ENCODE data around the gene ADAT2. TPM values are rescaled to one million over a fixed set of nuclear protein-coding genes. Genes with fewer than 3 reads are reported as not detected.
"Not testable (repeated sequence)": the region's sequence is repeated elsewhere in the genome, so short reads cannot be mapped to it uniquely, and the experiment has no call there.

ADAT2 gene
- total RNA-seq = 10 to 100 TPM; 21.4 to 22.0 TPM

DNA sequence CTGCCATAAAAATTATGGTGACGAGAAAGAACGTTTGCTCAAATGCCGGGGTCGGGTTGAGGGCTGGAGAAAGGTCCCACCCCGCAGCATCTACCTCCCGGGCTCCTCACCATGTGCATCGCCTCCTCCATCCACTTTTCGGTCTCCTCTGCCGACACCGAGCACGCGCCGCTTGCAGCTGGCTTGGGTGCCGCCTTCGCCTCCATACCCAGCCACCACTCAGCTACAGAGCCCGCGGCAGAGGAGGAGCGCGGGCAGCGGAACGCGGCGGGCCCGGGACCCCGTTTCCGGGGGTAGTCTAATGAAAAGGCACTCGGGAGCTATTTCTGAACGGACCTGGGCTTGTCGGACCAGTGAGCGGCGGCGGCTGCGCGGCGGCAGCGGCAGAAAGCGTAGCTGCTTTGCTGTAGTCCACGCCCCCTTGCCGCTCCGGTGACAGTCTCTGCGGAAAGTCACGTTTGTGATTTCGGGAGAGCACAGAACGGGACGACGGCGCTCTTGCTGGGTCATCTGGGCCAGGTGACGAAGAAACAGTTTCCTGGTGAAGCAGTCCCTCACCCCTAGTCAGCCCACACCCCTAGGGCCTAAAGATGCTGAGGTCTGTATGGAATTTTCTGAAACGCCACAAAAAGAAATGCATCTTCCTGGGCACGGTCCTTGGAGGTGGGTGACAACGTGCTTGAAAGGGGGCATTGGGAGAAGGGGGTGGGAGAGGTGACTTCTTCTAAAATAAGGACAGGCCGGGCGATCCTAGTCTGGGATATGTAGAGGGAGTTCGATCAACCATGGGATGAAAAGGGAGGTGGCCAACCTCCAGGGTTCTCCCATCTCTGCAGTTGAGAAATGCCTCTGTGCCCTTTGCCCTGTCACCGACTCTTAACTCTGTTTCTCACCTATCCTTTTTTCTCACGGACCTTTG is at the start of gene ADAT2, which contains the start of gene PEX3:
TSS of gene ADAT2 (minus strand) at position 243 of the 919 bp plus-strand sequence. CDS start at position 206, 37 bp downstream.
TSS of gene PEX3 (plus strand) at position 353 of the 919 bp plus-strand sequence. CDS start at position 591, 238 bp downstream.
- Mint-ChIP-seq H3K4me1 (ENCODE audit: low read depth) (peaks cover 23% of the 10 kb centered on the region), H3K4me3 (peak within 1 kb of the TSS; percentile 99), H3K36me3 (ENCODE audit: low read depth) (peaks cover 9% of the 10 kb centered on the region), H3K27ac (peak within 1 kb of the TSS; percentile 100), H3K27me3 (ENCODE audit: low read depth) (no peaks in the 10 kb centered on the region), H3K9me3 (ENCODE audit: insufficient read depth) (no peaks in the 10 kb centered on the region)
- CTCF ChIA-PET = interaction anchor here (2.3 kb wide), 1 partner anchor 23 kb away, joined by 10 read pairs; no protein-coding TSS in a partner anchor
- POLR2A ChIA-PET = interaction anchor here (0.6 to 2.1 kb wide), 20 partner anchors 8 to 825 kb away, joined by 3 to 20 read pairs (median 4); partner anchors contain the start of gene FUCA2
- peak; percentile 97 for ATAC-seq
- peak; percentile 95 for DNase-seq

DNA sequence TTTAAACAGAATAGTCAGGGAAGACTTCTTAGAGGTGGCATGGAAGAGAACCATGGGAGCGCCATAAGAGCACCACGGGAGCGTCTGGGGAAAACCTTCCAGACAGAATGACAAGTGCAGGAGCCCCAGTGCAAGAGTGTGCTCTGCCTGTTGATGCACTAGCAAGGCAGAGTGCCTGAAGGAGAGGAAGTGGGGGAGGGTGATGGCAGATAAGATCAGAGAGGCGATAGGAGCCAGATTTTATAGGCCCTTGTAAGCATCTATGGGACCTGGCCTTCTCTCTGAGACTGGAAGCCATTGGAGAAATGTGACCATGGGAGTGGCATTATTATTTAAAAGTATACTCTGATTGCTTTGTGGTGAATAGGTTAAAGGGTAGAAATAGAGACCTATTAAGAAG is 47.9 kb upstream of the ADAT2 start:
- Mint-ChIP-seq H3K27ac (peak overlapping the region; percentile 53), H3K36me3 (ENCODE audit: low read depth) (peaks cover 40% of the 10 kb centered on the region), H3K27me3 (ENCODE audit: low read depth) (no peaks in the 10 kb centered on the region), H3K4me1 (ENCODE audit: low read depth) (peaks cover 13% of the 10 kb centered on the region), H3K9me3 (ENCODE audit: insufficient read depth) (no peaks in the 10 kb centered on the region), H3K4me3 (no peak overlapping the region)
- ATAC-seq (peak; percentile 53), DNase-seq (no peak)
- POLR2A ChIA-PET = no interaction called here
- CTCF ChIA-PET = interaction anchor here (1.1 kb wide), 2 partner anchors 15 to 77 kb away, joined by 3 to 4 read pairs; no protein-coding TSS in a partner anchor

DNA sequence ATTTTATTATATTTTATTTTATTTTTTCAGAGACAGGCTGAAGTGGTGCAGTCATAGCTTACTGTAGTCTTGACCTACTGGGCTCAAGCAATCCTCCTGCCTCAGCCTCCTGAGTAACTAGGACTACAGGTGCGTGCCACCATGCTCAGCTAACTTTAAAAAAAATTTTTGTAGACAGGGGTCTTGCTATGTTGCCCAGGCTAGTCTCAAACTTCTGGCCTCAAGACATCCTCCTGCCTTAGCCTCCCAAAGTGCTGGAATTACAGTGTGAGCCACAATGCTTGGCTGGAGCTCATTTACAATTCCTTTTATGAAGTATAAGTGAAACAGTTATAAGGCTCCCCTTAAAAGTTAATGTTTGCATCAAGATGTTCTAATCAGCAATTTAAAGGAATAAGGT is 46.5 kb upstream of the ADAT2 start:
- ATAC-seq = no peak
- Mint-ChIP-seq H3K9me3 (ENCODE audit: insufficient read depth) (no peaks in the 10 kb centered on the region), H3K36me3 (ENCODE audit: low read depth) (peaks cover 38% of the 10 kb centered on the region), H3K27me3 (ENCODE audit: low read depth) (no peaks in the 10 kb centered on the region), H3K4me1 (ENCODE audit: low read depth) (peaks cover 13% of the 10 kb centered on the region), H3K27ac (no peak overlapping the region), H3K4me3 (no peak overlapping the region)
- CTCF ChIA-PET = interaction anchor here (0.8 to 1.1 kb wide), 2 partner anchors 9 to 78 kb away, joined by 3 read pairs; no protein-coding TSS in a partner anchor
- POLR2A ChIA-PET = interaction anchor here (0.5 kb wide), 1 partner anchor 74 kb away, joined by 3 read pairs; no protein-coding TSS in a partner anchor
- DNase-seq = no peak

DNA sequence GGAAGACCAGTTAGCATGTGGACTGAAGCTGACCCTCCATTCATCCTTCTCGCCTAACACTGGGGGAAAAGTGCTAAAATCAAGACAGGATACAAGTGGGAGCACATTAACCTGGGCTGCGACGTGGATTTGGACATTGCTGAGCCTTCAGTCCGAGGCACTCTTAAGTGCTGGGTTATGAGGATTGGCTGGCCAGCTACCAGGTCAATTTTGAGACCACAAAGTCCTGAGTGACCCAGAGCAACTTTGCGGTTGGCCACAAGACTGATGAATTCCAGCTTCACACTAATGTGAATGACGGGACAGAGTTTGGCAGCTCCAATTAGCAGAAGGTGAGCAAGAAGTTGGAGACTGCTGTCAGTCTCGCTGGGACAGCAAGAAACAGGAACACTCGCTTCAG is 40.3 kb upstream of the ADAT2 start:
- Mint-ChIP-seq H3K27me3 (ENCODE audit: low read depth) (no peaks in the 10 kb centered on the region), H3K36me3 (ENCODE audit: low read depth) (peaks cover 7% of the 10 kb centered on the region), H3K9me3 (ENCODE audit: insufficient read depth) (no peaks in the 10 kb centered on the region), H3K4me1 (ENCODE audit: low read depth) (no peaks in the 10 kb centered on the region), H3K27ac (no peak overlapping the region), H3K4me3 (no peak overlapping the region)
- CTCF ChIA-PET = no interaction called here
- no peak for DNase-seq
- ATAC-seq = no peak
- POLR2A ChIA-PET = interaction anchor here (0.9 kb wide), 1 partner anchor 40 kb away, joined by 3 read pairs; the partner anchor contains the start of genes ADAT2 and PEX3

DNA sequence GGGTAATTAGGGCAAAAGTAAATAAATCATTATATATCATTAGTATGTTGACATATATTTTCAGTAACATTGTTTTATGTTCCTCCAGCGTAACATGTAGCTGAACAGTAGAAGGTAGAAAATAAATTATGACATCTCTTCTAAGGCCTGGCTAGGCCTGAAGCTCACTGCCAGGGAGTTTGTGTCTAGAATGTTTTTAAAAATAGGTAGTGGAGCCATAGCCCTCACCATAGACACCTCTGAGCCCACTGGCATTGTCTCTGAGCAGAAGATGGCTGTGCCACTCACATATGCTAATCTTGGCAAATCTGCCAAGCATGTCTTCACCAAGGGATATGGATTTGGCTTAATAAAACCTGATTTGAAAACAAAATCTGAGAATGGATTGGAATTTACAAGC is 39.7 kb upstream of the ADAT2 start:
- POLR2A ChIA-PET = interaction anchor here (0.9 kb wide), 1 partner anchor 40 kb away, joined by 3 read pairs; the partner anchor contains the start of genes ADAT2 and PEX3
- no peaks in the 10 kb centered on the region for H3K9me3 Mint-ChIP-seq (ENCODE audit: insufficient read depth)
- CTCF ChIA-PET = interaction anchor here (1.0 kb wide), 1 partner anchor 14 kb away, joined by 3 read pairs; no protein-coding TSS in a partner anchor
- H3K4me3 Mint-ChIP-seq = no peak overlapping the region
- DNase-seq = no peak
- peaks cover 6% of the 10 kb centered on the region for H3K36me3 Mint-ChIP-seq (ENCODE audit: low read depth)
- ATAC-seq = no peak
- no peaks in the 10 kb centered on the region for H3K27me3 Mint-ChIP-seq (ENCODE audit: low read depth)
- no peak overlapping the region for H3K27ac Mint-ChIP-seq
- no peaks in the 10 kb centered on the region for H3K4me1 Mint-ChIP-seq (ENCODE audit: low read depth)

DNA sequence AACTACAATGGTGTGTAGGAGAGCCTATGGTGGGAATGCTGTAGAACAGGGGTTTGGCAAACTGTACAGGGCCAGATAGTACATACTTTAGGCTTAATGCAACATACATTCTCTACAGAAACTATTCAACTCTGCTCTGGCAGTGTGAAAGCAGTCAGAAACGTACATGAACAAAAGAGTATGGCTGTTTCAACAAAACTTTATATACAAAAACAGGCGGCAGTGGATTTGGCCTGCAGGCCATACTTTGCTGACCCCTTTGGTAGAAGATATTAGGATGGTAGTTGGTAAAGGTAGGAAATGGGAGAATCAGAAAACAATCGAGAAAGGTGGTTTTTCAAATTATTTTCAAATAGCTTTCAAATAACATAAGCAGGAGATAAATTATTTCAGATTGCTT is 36.3 kb upstream of the ADAT2 start:
- ATAC-seq = no peak
- Mint-ChIP-seq H3K4me3 (no peak overlapping the region), H3K4me1 (ENCODE audit: low read depth) (no peaks in the 10 kb centered on the region), H3K36me3 (ENCODE audit: low read depth) (peaks cover 8% of the 10 kb centered on the region), H3K27ac (no peak overlapping the region), H3K27me3 (ENCODE audit: low read depth) (no peaks in the 10 kb centered on the region), H3K9me3 (ENCODE audit: insufficient read depth) (no peaks in the 10 kb centered on the region)
- POLR2A ChIA-PET = no interaction called here
- DNase-seq = no peak
- CTCF ChIA-PET = interaction anchor here (0.7 to 1.2 kb wide), 3 partner anchors 15 to 1279 kb away, joined by 3 to 4 read pairs (median 3); no protein-coding TSS in a partner anchor

DNA sequence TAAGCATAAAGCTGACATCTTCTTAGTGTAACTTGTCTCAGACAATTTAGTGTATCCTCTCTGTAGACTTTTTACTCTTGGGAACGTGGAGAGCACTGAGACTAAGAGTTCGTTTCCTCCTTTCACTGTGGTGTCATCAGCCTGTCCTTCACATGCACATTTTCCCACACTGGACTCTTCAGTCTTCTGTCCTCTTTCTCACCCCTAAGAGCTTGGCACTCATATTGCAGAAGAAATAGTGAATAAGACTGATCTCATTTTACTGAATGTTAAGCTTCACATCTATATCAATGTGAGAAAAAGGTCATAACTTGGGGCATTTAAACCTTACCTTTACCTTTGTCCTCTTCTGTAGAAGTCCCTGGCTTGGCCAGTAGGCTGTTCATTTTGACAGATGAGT is 35.5 kb upstream of the ADAT2 start:
- no peaks in the 10 kb centered on the region for H3K27me3 Mint-ChIP-seq (ENCODE audit: low read depth)
- no peak overlapping the region for H3K4me3 Mint-ChIP-seq
- no peaks in the 10 kb centered on the region for H3K9me3 Mint-ChIP-seq (ENCODE audit: insufficient read depth)
- DNase-seq (no peak), ATAC-seq (no peak)
- CTCF ChIA-PET = no interaction called here
- no peaks in the 10 kb centered on the region for H3K4me1 Mint-ChIP-seq (ENCODE audit: low read depth)
- no peak overlapping the region for H3K27ac Mint-ChIP-seq
- peaks cover 8% of the 10 kb centered on the region for H3K36me3 Mint-ChIP-seq (ENCODE audit: low read depth)
- POLR2A ChIA-PET = no interaction called here

DNA sequence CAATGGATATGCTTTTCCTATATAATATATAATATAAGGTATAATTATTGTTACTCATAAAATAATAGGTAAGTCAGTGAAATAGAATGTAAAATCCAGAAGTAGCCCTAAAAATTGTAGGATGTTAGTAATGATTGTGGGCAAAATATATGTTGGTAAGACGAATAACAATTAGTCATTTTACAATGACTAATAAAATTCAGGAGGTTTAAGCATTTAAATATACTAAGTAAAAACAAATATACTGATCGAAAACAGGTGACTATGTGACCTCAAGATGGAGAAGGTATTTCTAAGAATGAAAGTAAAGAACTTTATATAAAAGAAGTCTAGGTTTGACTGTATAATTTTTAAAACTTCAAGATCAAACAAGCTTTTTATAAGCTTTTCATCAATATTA is 32.1 kb upstream of the ADAT2 start:
- ChIA-PET CTCF (no interaction called here), POLR2A (no interaction called here)
- no peak for DNase-seq
- no peaks in the 10 kb centered on the region for H3K4me1 Mint-ChIP-seq (ENCODE audit: low read depth)
- no peaks in the 10 kb centered on the region for H3K9me3 Mint-ChIP-seq (ENCODE audit: insufficient read depth)
- H3K27me3 Mint-ChIP-seq (ENCODE audit: low read depth) = no peaks in the 10 kb centered on the region
- no peak for ATAC-seq
- H3K36me3 Mint-ChIP-seq (ENCODE audit: low read depth) = peaks cover 12% of the 10 kb centered on the region
- no peak overlapping the region for H3K27ac Mint-ChIP-seq
- no peak overlapping the region for H3K4me3 Mint-ChIP-seq

DNA sequence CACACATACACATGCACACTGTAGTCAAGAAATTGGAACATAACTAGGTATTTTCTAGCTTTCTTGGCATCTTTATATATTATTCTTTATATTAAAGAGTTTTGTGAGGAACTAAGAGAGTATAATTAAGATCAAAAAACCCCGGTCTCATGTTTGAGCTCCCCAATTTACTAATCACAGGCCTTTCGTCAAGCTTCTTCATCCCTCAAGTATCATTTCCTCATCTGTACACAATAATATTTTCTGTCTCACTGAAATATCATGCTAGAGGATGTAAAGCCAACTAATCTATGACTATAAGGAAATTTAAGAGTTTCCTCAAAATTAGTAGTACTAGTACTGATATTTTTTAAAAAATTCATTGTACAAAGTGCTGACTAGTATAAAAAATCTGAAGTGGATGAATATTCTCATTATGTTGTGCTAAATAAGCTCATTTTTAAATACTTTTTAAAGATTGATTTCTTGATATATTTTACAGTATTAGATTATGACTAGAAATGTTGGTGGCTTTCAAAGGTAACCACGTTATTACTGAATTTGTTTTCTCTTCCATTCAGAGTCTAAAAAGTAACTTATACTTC is 28.1 kb upstream of the ADAT2 start:
- Mint-ChIP-seq H3K4me3 (no peak overlapping the region), H3K9me3 (ENCODE audit: insufficient read depth) (no peaks in the 10 kb centered on the region), H3K4me1 (ENCODE audit: low read depth) (no peaks in the 10 kb centered on the region), H3K36me3 (ENCODE audit: low read depth) (peaks cover 29% of the 10 kb centered on the region), H3K27me3 (ENCODE audit: low read depth) (no peaks in the 10 kb centered on the region), H3K27ac (no peak overlapping the region)
- ChIA-PET CTCF (no interaction called here), POLR2A (no interaction called here)
- ATAC-seq = no peak
- DNase-seq = no peak

DNA sequence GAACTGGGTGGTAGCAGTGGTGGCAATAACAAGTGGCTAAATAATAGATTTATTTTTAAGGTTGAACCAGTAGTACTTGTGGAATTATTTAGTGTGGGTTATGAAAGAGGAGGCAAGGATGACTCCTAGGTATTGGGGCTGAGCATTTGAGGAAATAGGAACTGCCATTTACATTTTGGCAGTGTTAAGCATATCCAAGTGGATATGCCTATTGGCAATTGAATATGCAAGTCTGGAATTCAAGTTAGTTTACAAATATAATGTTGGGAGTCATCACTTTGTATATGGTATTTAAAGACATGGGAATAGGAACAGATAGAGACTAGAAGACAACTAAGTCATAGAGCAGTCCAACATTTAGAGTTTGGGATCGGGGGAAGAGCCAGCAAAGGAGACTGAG is 26.1 kb upstream of the ADAT2 start:
- H3K4me3 Mint-ChIP-seq = no peak overlapping the region

DNA sequence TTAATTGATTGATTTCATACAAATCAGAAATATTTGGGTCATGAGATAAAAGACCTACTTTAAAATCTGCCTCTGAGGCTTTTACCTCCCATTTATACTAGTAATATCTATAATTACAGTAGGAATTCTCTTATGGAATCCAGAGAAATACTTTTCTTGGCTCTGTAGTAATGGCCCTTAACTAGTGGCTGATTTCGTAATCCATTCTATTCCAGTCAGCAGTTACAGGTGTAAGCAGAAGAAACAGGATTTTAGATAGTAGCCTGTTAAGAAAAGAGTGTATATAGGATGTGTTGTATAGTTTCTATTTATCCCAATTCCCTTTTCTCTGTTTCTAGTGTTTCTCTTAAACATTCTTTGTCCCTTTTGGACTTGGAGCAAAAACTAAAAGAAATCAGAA is 21.3 kb upstream of the ADAT2 start:
- no peak overlapping the region for H3K27ac Mint-ChIP-seq
- DNase-seq = no peak

More for the DNA sequence above, 26.1 kb upstream of the ADAT2 start:
- Mint-ChIP-seq H3K36me3 (ENCODE audit: low read depth) (peaks cover 38% of the 10 kb centered on the region), H3K9me3 (ENCODE audit: insufficient read depth) (no peaks in the 10 kb centered on the region), H3K27ac (no peak overlapping the region), H3K27me3 (ENCODE audit: low read depth) (no peaks in the 10 kb centered on the region), H3K4me1 (ENCODE audit: low read depth) (no peaks in the 10 kb centered on the region)
- no peak for ATAC-seq
- CTCF ChIA-PET = no interaction called here
- no peak for DNase-seq
- POLR2A ChIA-PET = no interaction called here

DNA sequence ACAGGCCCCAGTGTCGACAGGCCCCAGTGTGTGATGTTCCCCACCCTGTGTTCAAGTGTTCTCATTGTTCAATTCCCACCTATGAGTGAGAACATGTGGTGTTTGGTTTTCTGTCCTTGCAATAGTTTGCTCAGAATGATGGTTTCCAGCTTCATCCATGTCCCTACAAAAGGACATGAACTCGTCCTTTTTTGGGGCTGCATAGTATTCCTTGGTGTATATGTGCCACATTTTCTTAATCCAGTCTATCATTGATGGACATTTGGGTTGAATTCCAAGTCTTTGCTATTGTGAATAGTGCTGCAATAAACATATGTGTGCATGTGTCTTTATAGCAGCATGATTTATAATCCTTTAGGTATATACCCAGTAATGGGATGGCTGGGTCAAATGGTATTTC is 18.3 kb upstream of the ADAT2 start:
- H3K27ac Mint-ChIP-seq; H3K4me3 Mint-ChIP-seq; H3K9me3 Mint-ChIP-seq (ENCODE audit: insufficient read depth); H3K27me3 Mint-ChIP-seq (ENCODE audit: low read depth); CTCF ChIA-PET; H3K4me1 Mint-ChIP-seq (ENCODE audit: low read depth); DNase-seq; ATAC-seq; POLR2A ChIA-PET: not testable (repeated sequence)
- peaks cover 27% of the 10 kb centered on the region for H3K36me3 Mint-ChIP-seq (ENCODE audit: low read depth)

More for the DNA sequence above, 21.3 kb upstream of the ADAT2 start:
- no peaks in the 10 kb centered on the region for H3K27me3 Mint-ChIP-seq (ENCODE audit: low read depth)
- no peaks in the 10 kb centered on the region for H3K9me3 Mint-ChIP-seq (ENCODE audit: insufficient read depth)
- ChIA-PET POLR2A (no interaction called here), CTCF (no interaction called here)
- no peak for ATAC-seq
- no peak overlapping the region for H3K4me3 Mint-ChIP-seq
- H3K36me3 Mint-ChIP-seq (ENCODE audit: low read depth) = peaks cover 36% of the 10 kb centered on the region
- no peaks in the 10 kb centered on the region for H3K4me1 Mint-ChIP-seq (ENCODE audit: low read depth)
